K562 (cell line): ENCODE measurements around the gene UTS2R. TPM values are rescaled to one million over a fixed set of nuclear protein-coding genes. Genes with fewer than 3 reads are reported as not detected.

ENCODE experiments used
- ATAC-seq: fragments of 200-7000 bp; cut with Tn5 transposase; 3 replicates; pipeline ENCODE4 v1.9.1; 2020; ENCODE audit warnings: moderate library complexity
- BruUV-seq: library from RNA; stranded (reverse); fragments of 400-500 nt; replicated peaks from 2 replicates; lab custom pipeline; 2021; lab: Mats Ljungman, UMichigan
- CTCF ChIA-PET: fragments of 300-600 bp; formaldehyde crosslinking; extraction: SDS; loops from one replicate; lab custom pipeline; 2021; ENCODE audit warnings: low intra/inter-chr PET ratio; lab: Yijun Ruan, JAX
- POLR2A ChIA-PET: fragments of 300-600, 350-650 bp; sonication (Branson Sonifier 250); formaldehyde crosslinking; extraction: SDS; loops from one replicate; lab custom pipeline; 2021; ENCODE audit warnings: antibody characterized with exemption, inconsistent platforms; lab: Yijun Ruan, JAX
- DNase-seq, 4 experiments: peaks; one replicate each; pipeline versions ENCODE4 v3.0.0 to v3.0.0-alpha.2; 2011 to 2018; ENCODE audit warnings: low spot score in 3 of 4, mixed read lengths in 3 of 4; ENCODE audit errors: extremely low read depth in 1 of 4
- FAIRE-seq: peaks from 2 replicates; lab custom pipeline; 2011; peaks lifted over from hg19 to GRCh38; lab: Jason Lieb, UNC
- H2AFZ ChIP-seq: 2 replicates; pipeline ENCODE4 v1.6.0; 2011; ENCODE audit warnings: low read depth, low read length, control low read depth, inconsistent platforms
- H3K27ac ChIP-seq: fragments of 200-600 bp; 3 replicates; pipeline ENCODE4 v1.8.0; 2011; ENCODE audit warnings: low read depth, mild to moderate bottlenecking, control low read depth, inconsistent platforms, low read length, moderate library complexity, mixed read lengths; ENCODE audit errors: extremely low read depth
- H3K27me3 ChIP-seq, 2 experiments: fragments of 300-600 bp in 1 of 2; 2 replicates in 1 of 2; 3 replicates in 1 of 2; pipeline versions ENCODE4 v1.6.0 to v1.8.0; 2011; ENCODE audit warnings: inconsistent platforms in 2 of 2, low read length in 2 of 2, mild to moderate bottlenecking in 1 of 2, mixed read lengths in 1 of 2, moderate library complexity in 1 of 2; ENCODE audit not compliant: control insufficient read depth in 2 of 2, insufficient read depth in 2 of 2
- H3K36me3 ChIP-seq: fragments of 300-600 bp; 3 replicates; pipeline ENCODE4 v1.8.0; 2011; ENCODE audit warnings: mild to moderate bottlenecking, low read length, inconsistent platforms; ENCODE audit not compliant: control insufficient read depth, insufficient read depth
- H3K4me1 ChIP-seq, 2 experiments: fragments of 200-600 bp in 1 of 2; replicated peaks in 1 of 2; 2 replicates in 1 of 2; 3 replicates in 1 of 2; pipeline versions ENCODE4 v1.5.1 to v1.8.0; 2011; ENCODE audit warnings: inconsistent platforms in 2 of 2, low read length in 2 of 2, mild to moderate bottlenecking in 1 of 2, mixed read lengths in 1 of 2, moderate library complexity in 1 of 2; ENCODE audit not compliant: control insufficient read depth in 2 of 2, insufficient read depth in 2 of 2
- H3K4me2 ChIP-seq: 2 replicates; pipeline ENCODE4 v1.6.1; 2011; ENCODE audit warnings: low read length, control low read depth, inconsistent platforms, mixed read lengths; ENCODE audit not compliant: insufficient read depth
- H3K4me3 ChIP-seq: fragments of 200-600 bp; sonication (generic), shearing (Covaris generic); 2 replicates; pipeline ENCODE4 v1.5.1; 2016; ENCODE audit warnings: control low read depth, inconsistent platforms
- H3K79me2 ChIP-seq: fragments of 200-600 bp; 3 replicates; pipeline ENCODE4 v1.8.0; 2011; ENCODE audit warnings: low read length, inconsistent platforms; ENCODE audit not compliant: control insufficient read depth, insufficient read depth
- H3K9ac ChIP-seq, 2 experiments: 2 replicates each; pipeline versions ENCODE4 v1.6.0 to v1.6.1; 2011; ENCODE audit warnings: low read depth in 2 of 2, low read length in 2 of 2, control low read depth in 1 of 2, inconsistent platforms in 1 of 2, mild to moderate bottlenecking in 1 of 2, mixed read lengths in 1 of 2; ENCODE audit not compliant: insufficient read depth in 1 of 2
- H3K9me1 ChIP-seq: one replicate; pipeline ENCODE4 v1.6.0; 2011; ENCODE audit warnings: inconsistent platforms, mild to moderate bottlenecking, low read length, moderate library complexity; ENCODE audit not compliant: control insufficient read depth, insufficient read depth
- H3K9me3 ChIP-seq: replicated peaks from 2 replicates; pipeline ENCODE4 v1.5.1; 2011; ENCODE audit warnings: low read depth, low read length, inconsistent platforms; ENCODE audit not compliant: control insufficient read depth, insufficient read depth
- H4K20me1 ChIP-seq: replicated peaks from 2 replicates; pipeline ENCODE4 v1.6.1; 2011; ENCODE audit warnings: low read length, inconsistent platforms, mixed read lengths; ENCODE audit not compliant: control insufficient read depth, insufficient read depth
- ASH1L ChIP-seq: fragments of 450-650 bp; IDR thresholded peaks from 2 replicates; pipeline ENCODE4 v1.6.1; 2018; ENCODE audit warnings: borderline replicate concordance, mild to moderate bottlenecking, low read depth; ENCODE audit not compliant: partially characterized antibody
- CEBPB ChIP-seq: fragments of 450-650 bp; IDR thresholded peaks from 2 replicates; pipeline ENCODE4 v1.6.1; 2016; ENCODE audit warnings: missing genetic modification characterization, missing compliant biosample characterization
- MAFG ChIP-seq: fragments of 450-650 bp; conservative IDR thresholded peaks from 2 replicates; pipeline ENCODE4 v1.6.1; 2016; ENCODE audit warnings: missing genetic modification characterization, missing compliant biosample characterization
- MEIS2 ChIP-seq: fragments of 450-650 bp; IDR thresholded peaks from 2 replicates; pipeline ENCODE4 v1.6.1; 2014; ENCODE audit warnings: mild to moderate bottlenecking; ENCODE audit not compliant: partially characterized antibody
- RFX1 ChIP-seq: fragments of 450-650 bp; IDR thresholded peaks from 2 replicates; pipeline ENCODE4 v1.6.1; 2016; ENCODE audit warnings: mild to moderate bottlenecking, moderate library complexity
- WGBS: fragments of 100-300 bp; shearing (Covaris generic); methylation state at CpG from one replicate; pipeline ENCODE4 v1.1.6; 2016; ENCODE audit warnings: low coverage, mixed read lengths; ENCODE audit not compliant: insufficient coverage; ENCODE audit errors: missing lambda C conversion rate; 5-methylcytosine and 5-hydroxymethylcytosine counted together
- in situ Hi-C: fragments of 300-500 bp; cut with MboI; formaldehyde crosslinking; loops from 4 replicates; pipeline ENCODE4 v1.15.0; 2018; ENCODE audit warnings: inconsistent platforms, mixed read lengths
- intact Hi-C: fragments of 100-400 bp; cut with micrococcal nuclease; formaldehyde crosslinking; loops from 2 replicates; pipeline ENCODE4 v1.14.2; 2022
- polyA plus RNA-seq, 8 experiments: library from polyadenylated mRNA; depleted of rRNA in 4 of 8; stranded (reverse) in 5 of 8; unstranded in 3 of 8; fragments of >200 nt; fragmentation: Nextera tagmentation in 2 of 8; fragmentation: Illumina TruSeq in 1 of 8; extraction: Ambion mirVana in 2 of 8; extraction: Trizol in 1 of 8; gene quantifications; 2 replicates each; pipeline versions ENCODE4 v1.2.1 to v1.2.3, GENCODE V29; 2011 to 2014; ENCODE audit warnings: inconsistent platforms in 1 of 8, missing spikeins in 1 of 8
- total RNA-seq, 7 experiments: library from RNA; depleted of rRNA in 6 of 7; stranded (reverse); fragments of >200 nt in 6 of 7; fragmentation: Illumina TruSeq in 2 of 7; extraction: Trizol in 2 of 7; gene quantifications; 2 replicates each; pipeline versions ENCODE4 v1.2.1 to v1.2.3, GENCODE V29; 2011 to 2021; ENCODE audit warnings: low replicate concordance in 1 of 7

UTS2R gene
- total and polyA plus RNA-seq, 9 of the 15 experiments (the other 6 are each of a cell fraction or from before 2014, with no cell fraction given), result 0.22 TPM; not detected in 8

GRCh38 chr17:82384051-82384729, 12.6 kb downstream of the UTS2R start:
- no peaks in the 10 kb centered on the region for H3K79me2 ChIP-seq
- H3K36me3 ChIP-seq, result no peaks in the 10 kb centered on the region
- POLR2A ChIA-PET, result no interaction called here
- ATAC-seq, result no peak
- peaks cover 3 to 69% of the 10 kb centered on the region in 2 experiments; a peak in 3 of 5 replicates for H3K4me1 ChIP-seq
- BruUV-seq, result no TSS peak
- peak overlapping the region in 1 of 2 experiments; percentile 61; a peak in 2 of 4 replicates for H3K9ac ChIP-seq
- H3K4me3 ChIP-seq, result no peak overlapping the region
- no peaks in the 10 kb centered on the region for H3K9me3 ChIP-seq
- TF ChIP-seq MAFG (no peak), CEBPB (no peak), RFX1 (no peak), MEIS2 (no peak), ASH1L (no peak)
- TF ChIP-seq, all 486 proteins: peak for 0
- WGBS, result 14% methylated on average over 19 of the region's 22 CpGs
- DNase-seq, result no peak
- Histone ChIP-seq H3K27me3 (peaks cover 0 to 7% of the 10 kb centered on the region in 2 experiments; a peak in 1 of 5 replicates), H3K9me1 (no peaks in the 10 kb centered on the region), H2AFZ (no peak overlapping the region), H3K27ac (no peak overlapping the region), H3K4me2 (no peak overlapping the region), H4K20me1 (no peaks in the 10 kb centered on the region)
- no peak for FAIRE-seq
- CTCF ChIA-PET, result interaction anchor here (0.6 kb wide), 1 partner anchor 148 kb away, joined by 3 read pairs; no protein-coding TSS in a partner anchor
- in situ Hi-C loops, result no loop called here
- intact Hi-C loops, result no loop called here
